MM.1S (cell line): ENCODE data around the gene LPCAT1.

Source experiments
- DNase-seq: peaks from one replicate; pipeline ENCODE4 v3.0.0-alpha.2; 2015
- H2AFZ ChIP-seq: fragments of 300-600 bp; sonication (generic); 2 replicates; pipeline ENCODE4 v1.6.0; 2016; ENCODE audit warnings: antibody characterized with exemption, low read length
- H3F3A ChIP-seq: fragments of 300-600 bp; sonication (generic); 2 replicates; pipeline ENCODE4 v1.6.1; 2016; ENCODE audit warnings: mild to moderate bottlenecking, antibody characterized with exemption, low read length, moderate library complexity, mixed read lengths; ENCODE audit not compliant: insufficient read depth
- H3K27ac ChIP-seq: fragments of 300-600 bp; sonication (generic); 2 replicates; pipeline ENCODE4 v1.5.1; 2016; ENCODE audit warnings: mild to moderate bottlenecking, low read length
- H3K27me3 ChIP-seq: fragments of 300-600 bp; sonication (generic); replicated peaks from 2 replicates; pipeline ENCODE4 v1.6.0; 2016; ENCODE audit warnings: low read length; ENCODE audit not compliant: insufficient read depth
- H3K36me3 ChIP-seq: fragments of 300-600 bp; sonication (generic); replicated peaks from 2 replicates; pipeline ENCODE4 v1.6.1; 2016; ENCODE audit warnings: mild to moderate bottlenecking, low read length, mixed read lengths; ENCODE audit not compliant: insufficient read depth
- H3K4me1 ChIP-seq: fragments of 300-600 bp; sonication (generic); 2 replicates; pipeline ENCODE4 v1.6.1; 2016; ENCODE audit warnings: low read length, mixed read lengths
- H3K4me2 ChIP-seq: fragments of 300-600 bp; sonication (generic); 2 replicates; pipeline ENCODE4 v1.6.0; 2016; ENCODE audit warnings: low read depth, low read length
- H3K4me3 ChIP-seq: fragments of 300-600 bp; sonication (generic); 2 replicates; pipeline ENCODE4 v1.5.1; 2016; ENCODE audit warnings: low read length, mixed read lengths
- H3K79me2 ChIP-seq: fragments of 300-600 bp; sonication (generic); 2 replicates; pipeline ENCODE4 v1.6.1; 2016; ENCODE audit warnings: mixed run types, low read length, mixed read lengths
- H3K9ac ChIP-seq: fragments of 300-600 bp; sonication (generic); 2 replicates; pipeline ENCODE4 v1.6.1; 2016; ENCODE audit warnings: low read length, mixed read lengths
- H3K9me2 ChIP-seq: fragments of 300-600 bp; sonication (generic); replicated peaks from 2 replicates; pipeline ENCODE4 v1.6.1; 2016; ENCODE audit warnings: mild to moderate bottlenecking, low read length, mixed read lengths; ENCODE audit not compliant: insufficient read depth
- H3K9me3 ChIP-seq: fragments of 300-600 bp; sonication (generic); replicated peaks from 2 replicates; pipeline ENCODE4 v1.6.1; 2016; ENCODE audit warnings: mild to moderate bottlenecking, low read length, mixed read lengths; ENCODE audit not compliant: insufficient read depth
- H4K20me1 ChIP-seq: fragments of 300-600 bp; sonication (generic); 2 replicates; pipeline ENCODE4 v1.6.1; 2016; ENCODE audit warnings: mild to moderate bottlenecking, low read length, moderate library complexity, mixed read lengths; ENCODE audit not compliant: insufficient read depth
- EZH2 ChIP-seq: fragments of 300-600 bp; sonication (generic); optimal IDR thresholded peaks from 2 replicates; pipeline ENCODE3; 2017; ENCODE audit warnings: low read depth, mild to moderate bottlenecking, antibody characterized with exemption, low read length, mixed read lengths
- EZH2phosphoT487 ChIP-seq: fragments of 300-600 bp; sonication (generic); IDR thresholded peaks from 2 replicates; pipeline ENCODE4 v1.6.1; 2018; ENCODE audit warnings: antibody characterized with exemption, low read length
- TF ChIP-seq, protein P1 (sequence below): fragments of 300-600 bp; sonication (generic); IDR thresholded peaks from 2 replicates; pipeline ENCODE4 v1.5.1; 2016; ENCODE audit warnings: antibody characterized with exemption, low read length, mixed read lengths

LPCAT1 gene

DNA sequence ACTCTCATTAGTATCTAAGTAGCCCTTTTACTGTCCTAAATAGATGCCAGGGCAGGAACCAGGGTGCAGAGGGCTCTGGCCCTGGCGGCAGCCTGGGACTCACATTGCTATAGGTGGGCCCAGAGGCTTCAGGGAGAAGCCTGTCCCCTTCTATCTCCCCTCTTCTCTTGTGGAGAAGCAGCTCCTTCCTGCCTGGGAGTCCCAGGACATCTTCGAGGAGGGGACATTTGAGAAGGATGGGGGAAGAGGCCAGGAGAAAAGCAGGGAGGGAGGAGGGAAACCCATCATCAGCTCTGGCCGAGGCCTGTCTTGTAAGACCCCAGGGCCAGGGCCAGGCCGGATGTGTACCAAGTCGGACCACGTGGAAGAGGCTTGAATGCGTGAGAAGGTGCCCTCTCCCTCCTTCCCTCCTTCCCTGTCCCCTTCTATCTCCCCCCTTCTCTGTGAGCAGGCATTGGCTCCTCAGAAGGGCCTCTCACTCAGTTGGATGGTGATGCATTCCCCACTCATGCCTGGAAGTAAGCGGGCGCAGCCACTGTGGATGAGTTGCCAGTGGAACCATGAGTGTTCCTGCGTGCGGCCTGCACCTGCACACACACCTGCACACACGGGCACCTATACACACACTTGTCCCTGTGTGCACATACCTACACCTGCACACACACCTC is 20.7 kb upstream of the LPCAT1 start:
- no peaks in the 10 kb centered on the region for H3K79me2 ChIP-seq
- no peak overlapping the region for H3K4me2 ChIP-seq
- H3K9me2 ChIP-seq = no peaks in the 10 kb centered on the region
- H3K4me3 ChIP-seq = no peak overlapping the region
- H3K4me1 ChIP-seq = no peaks in the 10 kb centered on the region
- no peak overlapping the region for H3K9ac ChIP-seq
- H4K20me1 ChIP-seq = no peaks in the 10 kb centered on the region
- 0 out of 2 replicates have a peak, but pooled peaks cover 5% of the 10 kb centered on the region for H3K27me3 ChIP-seq
- H3K36me3 ChIP-seq = no peaks in the 10 kb centered on the region
- TF ChIP-seq, protein P1, sequence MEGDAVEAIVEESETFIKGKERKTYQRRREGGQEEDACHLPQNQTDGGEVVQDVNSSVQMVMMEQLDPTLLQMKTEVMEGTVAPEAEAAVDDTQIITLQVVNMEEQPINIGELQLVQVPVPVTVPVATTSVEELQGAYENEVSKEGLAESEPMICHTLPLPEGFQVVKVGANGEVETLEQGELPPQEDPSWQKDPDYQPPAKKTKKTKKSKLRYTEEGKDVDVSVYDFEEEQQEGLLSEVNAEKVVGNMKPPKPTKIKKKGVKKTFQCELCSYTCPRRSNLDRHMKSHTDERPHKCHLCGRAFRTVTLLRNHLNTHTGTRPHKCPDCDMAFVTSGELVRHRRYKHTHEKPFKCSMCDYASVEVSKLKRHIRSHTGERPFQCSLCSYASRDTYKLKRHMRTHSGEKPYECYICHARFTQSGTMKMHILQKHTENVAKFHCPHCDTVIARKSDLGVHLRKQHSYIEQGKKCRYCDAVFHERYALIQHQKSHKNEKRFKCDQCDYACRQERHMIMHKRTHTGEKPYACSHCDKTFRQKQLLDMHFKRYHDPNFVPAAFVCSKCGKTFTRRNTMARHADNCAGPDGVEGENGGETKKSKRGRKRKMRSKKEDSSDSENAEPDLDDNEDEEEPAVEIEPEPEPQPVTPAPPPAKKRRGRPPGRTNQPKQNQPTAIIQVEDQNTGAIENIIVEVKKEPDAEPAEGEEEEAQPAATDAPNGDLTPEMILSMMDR = no peak
- TF ChIP-seq EZH2phosphoT487 (no peak), EZH2 (no peak)
- no peak overlapping the region for H3K27ac ChIP-seq
- no peak for DNase-seq
- H3K9me3 ChIP-seq = no peaks in the 10 kb centered on the region
- H2AFZ ChIP-seq = no peak overlapping the region
- H3F3A ChIP-seq = no peaks in the 10 kb centered on the region

DNA sequence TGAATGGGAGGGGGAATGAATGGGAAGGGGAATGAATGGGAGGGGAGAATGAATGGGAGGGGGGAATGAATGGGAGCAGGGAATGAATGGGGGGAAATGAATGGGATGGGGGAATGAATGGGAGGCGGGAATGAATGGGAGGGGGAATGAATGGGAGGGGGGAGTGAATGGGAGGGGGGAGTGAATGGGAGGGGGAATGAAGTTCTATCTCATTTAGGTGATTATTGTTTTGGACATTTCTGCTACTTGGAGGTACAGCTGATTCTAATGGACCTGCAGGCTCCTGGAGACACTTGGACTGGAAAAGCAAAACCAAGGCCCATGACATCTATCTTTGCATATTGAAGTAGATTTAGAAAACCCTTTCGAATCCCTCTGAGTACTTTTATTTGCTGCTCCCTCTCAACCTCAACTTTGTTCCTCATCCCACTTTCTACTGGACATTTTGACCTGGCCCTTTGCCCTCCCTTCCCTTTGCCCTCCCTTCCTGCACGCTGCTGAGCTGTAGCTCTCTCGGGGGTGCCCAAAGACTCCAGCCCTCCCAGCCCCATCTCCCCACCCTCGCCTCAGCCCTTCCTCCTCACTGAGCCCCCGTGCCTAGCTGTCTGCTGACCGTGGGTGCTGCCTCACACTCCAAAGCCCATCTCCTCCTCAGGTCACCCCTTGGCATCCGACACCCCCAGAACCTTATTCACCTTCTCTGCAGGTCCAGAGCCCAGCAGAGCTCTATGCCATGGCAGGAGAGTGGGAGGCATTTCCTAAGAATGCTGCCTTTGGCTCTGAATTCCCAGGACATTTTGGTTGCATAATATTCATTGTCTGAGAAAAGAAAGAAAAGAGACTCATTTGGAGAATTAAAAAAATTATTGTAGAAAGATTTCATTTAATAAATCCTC is 19.9 kb upstream of the LPCAT1 start:
- no peak overlapping the region for H3K4me2 ChIP-seq
- no peak for DNase-seq
- H3K27me3 ChIP-seq = no peaks in the 10 kb centered on the region
- no peak overlapping the region for H2AFZ ChIP-seq
- H3K9me2 ChIP-seq = no peaks in the 10 kb centered on the region
- no peaks in the 10 kb centered on the region for H3K9me3 ChIP-seq
- H3K4me1 ChIP-seq = no peaks in the 10 kb centered on the region
- H3K4me3 ChIP-seq = no peak overlapping the region
- no peak overlapping the region for H3K9ac ChIP-seq
- H3K79me2 ChIP-seq = no peaks in the 10 kb centered on the region
- H3F3A ChIP-seq = no peaks in the 10 kb centered on the region
- no peak for TF ChIP-seq EZH2phosphoT487
- no peaks in the 10 kb centered on the region for H3K36me3 ChIP-seq
- no peak overlapping the region for H3K27ac ChIP-seq
- H4K20me1 ChIP-seq = no peaks in the 10 kb centered on the region

DNA sequence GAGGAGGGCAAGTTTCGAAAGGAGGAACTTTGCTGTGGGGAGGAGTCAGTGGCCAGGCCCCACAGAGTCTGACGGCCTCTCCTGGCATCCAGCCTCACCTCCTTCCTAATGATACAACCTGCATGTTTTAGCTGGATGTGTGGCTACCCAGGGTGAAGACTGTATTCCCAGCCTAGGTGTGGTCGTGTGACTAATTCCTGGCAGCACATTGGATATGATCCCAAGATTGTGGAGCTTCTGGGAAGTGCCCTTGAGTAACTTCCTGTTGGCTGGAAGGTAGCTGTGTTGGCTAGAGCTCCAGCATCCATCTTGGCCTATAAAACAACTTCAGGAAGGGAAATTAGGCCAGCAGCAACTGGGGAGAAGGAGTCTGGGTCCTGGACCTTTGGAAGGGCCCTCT is 19.0 kb upstream of the LPCAT1 start:
- Histone ChIP-seq H3K4me1 (no peaks in the 10 kb centered on the region), H3K27me3 (no peaks in the 10 kb centered on the region), H2AFZ (no peak overlapping the region), H3K27ac (no peak overlapping the region), H3K4me2 (no peak overlapping the region), H3K79me2 (no peaks in the 10 kb centered on the region), H3K9me2 (no peaks in the 10 kb centered on the region), H3K36me3 (no peaks in the 10 kb centered on the region), H3F3A (no peaks in the 10 kb centered on the region), H4K20me1 (no peaks in the 10 kb centered on the region), H3K4me3 (no peak overlapping the region), H3K9ac (no peak overlapping the region), H3K9me3 (no peaks in the 10 kb centered on the region)
- DNase-seq = no peak
- TF ChIP-seq, protein P1 = no peak
- TF ChIP-seq EZH2 (no peak), EZH2phosphoT487 (no peak)
